HG03135 (cell line): ENCODE results near the gene ADAMTS7.
"Not testable (repeated sequence)": the region's sequence is repeated elsewhere in the genome, so short reads cannot be mapped to it uniquely, and the experiment has no call there.

Experiments used
- ATAC-seq: cut with Tn5 transposase; IDR thresholded peaks from one replicate; pipeline ENCODE4 v1.9.1; 2021; ENCODE audit warnings: mild to moderate bottlenecking, moderate library complexity; ENCODE audit not compliant: unreplicated experiment

ADAMTS7 gene

DNA sequence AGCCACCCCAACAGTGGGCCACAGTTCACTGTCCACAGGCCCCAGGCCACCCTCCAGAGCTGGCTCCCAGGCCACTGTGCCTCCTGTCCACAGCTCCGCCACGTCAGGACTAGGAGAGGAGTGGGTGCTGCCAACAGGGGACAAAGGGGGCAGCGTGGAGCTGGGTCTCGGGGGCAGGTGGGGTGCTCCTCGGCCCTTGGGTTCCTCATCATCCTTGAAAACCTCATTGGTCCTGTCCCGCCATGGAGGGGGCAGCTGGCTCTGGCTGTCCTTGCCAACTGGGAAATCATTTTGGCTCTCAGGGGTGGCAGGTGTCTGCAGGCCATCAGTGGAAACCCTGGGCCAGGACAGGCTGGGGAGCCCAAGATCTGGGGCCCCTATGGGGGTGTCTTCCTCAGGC lies 45.2 kb downstream of the ADAMTS7 start:
- ATAC-seq = no peak

DNA sequence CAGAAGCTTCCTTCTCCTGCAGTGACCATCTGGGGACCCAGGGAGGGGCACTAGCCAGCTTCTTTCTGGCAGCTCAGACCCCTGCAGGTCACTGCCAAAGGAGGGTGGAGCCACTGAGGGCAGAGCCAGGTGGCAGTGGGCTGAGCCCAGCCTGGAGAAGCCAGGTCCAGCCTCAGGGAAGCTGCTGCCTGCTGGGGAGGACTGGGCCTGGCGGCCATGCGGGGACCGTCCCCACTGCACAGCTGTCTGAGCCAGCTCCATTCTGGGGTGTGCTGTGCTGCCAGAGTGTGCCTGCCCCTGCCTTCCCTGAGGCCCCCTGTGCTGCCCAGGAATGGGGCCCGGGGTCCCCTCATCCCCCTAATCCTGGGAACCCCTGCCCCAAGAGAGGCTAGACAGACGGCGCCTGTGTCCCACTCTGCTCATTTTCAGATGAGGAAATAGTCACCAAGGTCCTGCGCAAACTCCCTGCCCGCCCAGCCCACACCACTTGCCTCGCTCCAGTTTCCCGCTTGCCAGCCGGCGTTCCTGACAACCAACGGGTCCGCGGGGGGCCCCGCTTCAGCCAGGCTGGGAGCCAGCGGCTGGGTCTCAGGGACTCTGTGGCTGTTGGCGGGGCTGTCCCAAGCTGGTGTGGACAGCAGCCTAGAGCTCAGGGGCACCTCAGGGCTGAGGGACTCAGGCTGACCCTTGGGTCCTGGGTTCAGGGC lies 46.0 kb downstream of the ADAMTS7 start:
- ATAC-seq = not testable (repeated sequence)

- not testable (repeated sequence) for ATAC-seq
These were observed 46.7 kb downstream of the ADAMTS7 start for GRCh38 chr15:78764340-78765153.

GRCh38 chr15:78763796-78764241 lies 47.4 kb downstream of the ADAMTS7 start:
- ATAC-seq = no peak

DNA sequence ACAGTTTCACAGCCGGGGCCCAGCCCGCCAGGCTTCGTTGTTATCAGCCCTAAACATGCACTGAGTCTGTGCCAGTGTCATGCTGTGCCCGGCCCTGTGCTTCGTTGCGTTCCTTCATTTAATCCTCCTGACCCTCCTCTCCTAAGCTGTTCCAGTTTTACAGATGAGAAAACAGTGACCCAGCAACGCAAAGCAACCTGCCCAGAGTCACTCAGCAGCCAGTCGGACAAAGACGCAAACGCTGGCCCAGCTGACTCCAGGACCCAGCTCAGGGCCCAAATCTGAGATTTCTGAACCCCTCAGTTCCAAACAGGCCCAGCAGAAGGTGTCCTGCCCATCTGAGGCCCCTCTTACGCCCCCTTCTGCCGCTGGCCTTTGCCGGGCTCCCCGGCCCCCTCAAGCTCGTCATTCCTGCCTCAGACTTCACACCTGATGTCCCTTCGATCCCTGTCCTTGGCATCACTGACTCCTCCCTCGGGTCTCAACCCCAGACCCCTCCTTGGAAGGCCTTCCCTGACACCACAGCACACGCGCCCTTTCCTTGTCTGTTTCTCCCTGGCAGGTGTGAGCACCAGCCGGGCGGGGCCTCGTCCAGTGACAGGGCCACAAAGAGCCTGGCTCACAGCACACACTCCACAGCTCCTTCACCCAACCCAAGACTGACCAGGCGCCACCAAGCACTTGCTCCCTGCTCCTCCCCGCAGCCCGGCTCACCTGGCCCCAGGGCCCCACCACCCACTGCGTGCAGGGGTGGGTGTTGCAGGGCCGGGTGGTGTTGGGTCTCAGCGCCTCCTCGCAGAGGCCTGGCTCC lies 48.1 kb downstream of the ADAMTS7 start:
- no peak for ATAC-seq

DNA sequence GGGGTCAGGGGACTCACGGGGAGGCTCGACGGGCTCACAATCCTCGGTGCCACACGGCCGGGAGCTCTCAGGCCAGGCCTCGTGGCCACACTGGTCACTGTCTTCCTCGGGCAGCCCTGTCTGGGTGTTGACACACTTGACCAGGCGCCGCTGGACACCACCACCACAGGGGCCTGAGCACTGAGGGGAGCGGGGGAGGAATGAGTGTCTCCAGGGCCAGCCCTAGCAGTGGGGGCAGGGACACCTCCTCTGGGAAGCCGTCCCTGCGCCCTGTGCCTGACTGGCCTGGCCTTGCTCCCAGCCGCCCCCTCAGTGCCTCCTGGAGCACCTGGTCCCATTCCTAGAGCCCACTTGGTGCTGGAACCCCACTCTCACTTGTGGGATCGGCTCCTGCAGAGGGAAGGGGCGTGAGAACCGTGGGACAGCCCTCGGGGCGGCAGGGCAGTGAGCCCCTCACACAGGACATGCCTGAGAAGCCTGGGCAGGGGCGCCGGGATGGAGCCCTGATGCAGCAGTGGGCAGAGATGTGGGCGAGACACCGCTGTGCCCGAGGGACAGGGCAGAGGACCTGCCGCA lies 48.8 kb downstream of the ADAMTS7 start:
- not testable (repeated sequence) for ATAC-seq

DNA sequence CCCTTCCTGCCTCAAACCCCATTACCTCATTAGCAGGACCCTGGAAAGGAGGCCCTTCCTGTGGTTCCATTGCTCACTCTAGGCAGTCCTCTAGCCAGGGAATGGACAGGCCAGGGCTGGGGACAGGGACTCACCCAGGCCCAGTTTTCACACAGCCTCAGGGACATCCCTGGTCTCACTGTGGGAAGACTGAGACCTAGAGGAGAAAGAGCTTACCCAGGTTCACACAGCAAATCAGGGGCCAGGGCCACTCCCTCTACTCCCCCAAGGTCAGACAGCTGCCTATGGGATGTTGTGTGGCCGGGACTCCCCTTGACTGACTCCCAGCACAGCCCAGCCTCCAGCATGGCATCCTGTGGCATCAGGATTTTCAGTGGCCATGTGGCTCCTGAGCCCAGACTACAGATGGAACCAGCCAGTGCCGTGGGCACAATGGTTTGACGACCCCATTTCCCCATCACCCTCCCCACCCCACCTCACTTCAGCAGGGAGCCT lies 49.3 kb downstream of the ADAMTS7 start:
- ATAC-seq = no peak

DNA sequence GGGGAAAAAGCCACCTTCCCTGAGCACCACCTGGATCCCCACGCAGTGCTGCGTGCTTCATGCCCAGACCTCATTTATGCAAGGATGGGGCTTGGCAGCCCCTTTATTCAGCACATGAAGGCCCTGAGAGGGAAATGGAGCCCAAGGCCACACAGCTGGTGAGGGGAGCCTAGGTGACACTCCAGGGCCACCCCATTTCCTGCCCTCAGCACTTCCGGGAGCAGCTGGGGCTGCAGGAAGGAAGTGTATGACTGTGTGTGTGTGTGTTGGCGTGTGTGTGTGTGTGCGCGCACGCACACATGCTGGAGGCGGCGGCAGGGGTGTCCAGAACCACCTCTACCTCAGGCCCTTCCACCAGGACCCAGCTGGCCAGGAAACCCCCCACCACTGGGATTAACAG lies 49.8 kb downstream of the ADAMTS7 start:
- peak; percentile 35 for ATAC-seq

DNA sequence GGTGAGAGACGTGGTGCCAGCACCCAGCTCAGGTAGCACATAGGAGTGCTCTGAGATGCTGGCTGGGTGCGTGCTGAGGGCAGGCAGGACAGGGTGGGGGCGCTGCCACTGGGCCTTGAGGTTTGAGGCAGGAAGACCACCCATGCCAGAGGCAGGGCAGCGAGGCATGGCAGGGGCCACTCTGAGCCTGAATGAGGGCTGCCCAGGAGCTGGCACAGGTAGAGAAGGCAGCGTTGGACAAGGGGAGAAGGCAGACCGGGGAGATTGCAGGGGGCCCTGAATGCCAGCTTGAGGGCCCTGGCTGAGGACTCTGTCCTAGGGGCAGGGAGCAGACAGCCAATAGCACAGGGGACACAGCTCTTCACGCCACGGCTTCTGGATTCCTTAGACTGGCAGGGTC lies 50.2 kb downstream of the ADAMTS7 start:
- ATAC-seq = no peak

GRCh38 chr15:78760091-78760882 lies 51.0 kb downstream of the ADAMTS7 start:
- ATAC-seq = not testable (repeated sequence)

- not testable (repeated sequence) for ATAC-seq
These were observed 51.8 kb downstream of the ADAMTS7 start for GRCh38 chr15:78759361-78759998.

- ATAC-seq = not testable (repeated sequence)
These were observed 52.6 kb downstream of the ADAMTS7 start for GRCh38 chr15:78758486-78759200.

DNA sequence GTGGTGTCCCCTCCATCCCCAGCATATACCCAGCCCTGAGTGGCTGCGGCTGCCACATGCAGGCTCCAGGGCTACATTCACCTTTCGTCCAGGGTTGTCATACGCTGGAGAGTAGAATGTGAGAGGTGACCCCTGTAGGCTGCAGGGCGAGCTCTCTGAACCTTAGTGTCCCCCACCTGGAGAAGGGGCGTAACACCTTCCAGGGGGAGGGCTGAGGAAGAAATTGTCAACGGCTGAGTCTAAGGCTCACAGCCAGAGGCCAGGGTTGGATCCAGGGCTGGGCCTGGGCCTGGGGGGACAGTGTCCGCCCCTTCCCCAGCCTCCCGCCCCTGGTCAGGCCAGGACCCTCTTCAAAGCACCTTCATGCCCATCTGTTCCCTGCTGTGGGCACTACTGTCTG lies 53.2 kb downstream of the ADAMTS7 start:
- ATAC-seq = not testable (repeated sequence)

DNA sequence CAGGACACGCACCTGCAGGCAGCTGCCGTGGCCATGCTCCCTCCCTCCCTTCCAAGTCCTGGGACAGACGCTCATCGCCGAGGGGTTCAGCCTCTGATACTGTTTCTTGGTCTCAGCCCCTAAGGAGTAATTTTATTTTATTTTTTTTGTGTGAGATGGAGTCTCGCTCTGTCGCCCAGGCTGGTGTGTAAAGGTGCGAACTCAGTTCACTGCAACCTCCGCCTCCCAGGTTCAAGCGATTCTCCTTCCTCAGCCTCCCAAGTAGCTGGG lies 53.7 kb downstream of the ADAMTS7 start:
- no peak for ATAC-seq

GRCh38 chr15:78756781-78757635 lies 54.3 kb downstream of the ADAMTS7 start:
- ATAC-seq = peak; percentile 50

GRCh38 chr15:78755900-78756591 lies 55.2 kb downstream of the ADAMTS7 start:
- ATAC-seq = not testable (repeated sequence)

GRCh38 chr15:78754637-78755280 lies 56.5 kb downstream of the ADAMTS7 start:
- not testable (repeated sequence) for ATAC-seq
